ENCODE results near the gene ARHGAP26.

ARHGAP26 gene

DNA sequence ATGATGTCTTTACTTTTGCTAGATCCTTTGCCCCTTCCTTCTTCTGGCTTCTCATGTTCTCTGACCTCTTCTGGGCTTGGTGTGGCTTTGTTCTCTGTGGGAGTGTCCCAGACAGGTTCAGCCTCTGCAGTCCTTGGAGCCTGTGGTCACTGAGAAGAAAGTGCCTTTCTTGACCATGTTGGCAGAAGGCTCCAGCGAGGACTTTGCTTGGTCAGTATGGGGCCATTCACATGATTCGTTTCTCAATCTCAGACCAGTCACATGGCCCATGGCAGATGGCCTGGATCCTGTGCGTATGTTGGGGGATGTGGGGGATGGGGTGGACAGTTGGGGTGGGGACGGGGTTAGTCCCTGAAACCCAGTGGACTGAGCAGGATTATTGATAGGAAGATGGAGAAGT is 274.1 kb downstream of the ARHGAP26 start:
- H3K4me3 ChIP-seq (ENCODE audit: low read depth, low read length): no peak overlapping the region
- TF ChIP-seq, protein P1, sequence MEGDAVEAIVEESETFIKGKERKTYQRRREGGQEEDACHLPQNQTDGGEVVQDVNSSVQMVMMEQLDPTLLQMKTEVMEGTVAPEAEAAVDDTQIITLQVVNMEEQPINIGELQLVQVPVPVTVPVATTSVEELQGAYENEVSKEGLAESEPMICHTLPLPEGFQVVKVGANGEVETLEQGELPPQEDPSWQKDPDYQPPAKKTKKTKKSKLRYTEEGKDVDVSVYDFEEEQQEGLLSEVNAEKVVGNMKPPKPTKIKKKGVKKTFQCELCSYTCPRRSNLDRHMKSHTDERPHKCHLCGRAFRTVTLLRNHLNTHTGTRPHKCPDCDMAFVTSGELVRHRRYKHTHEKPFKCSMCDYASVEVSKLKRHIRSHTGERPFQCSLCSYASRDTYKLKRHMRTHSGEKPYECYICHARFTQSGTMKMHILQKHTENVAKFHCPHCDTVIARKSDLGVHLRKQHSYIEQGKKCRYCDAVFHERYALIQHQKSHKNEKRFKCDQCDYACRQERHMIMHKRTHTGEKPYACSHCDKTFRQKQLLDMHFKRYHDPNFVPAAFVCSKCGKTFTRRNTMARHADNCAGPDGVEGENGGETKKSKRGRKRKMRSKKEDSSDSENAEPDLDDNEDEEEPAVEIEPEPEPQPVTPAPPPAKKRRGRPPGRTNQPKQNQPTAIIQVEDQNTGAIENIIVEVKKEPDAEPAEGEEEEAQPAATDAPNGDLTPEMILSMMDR (IDR thresholded peaks at IDR 0.05; ENCODE audit: insufficient read depth, low read depth, low read length, missing control alignments): no peak
- DNase-seq (ENCODE audit: low read depth): no peak

DNA sequence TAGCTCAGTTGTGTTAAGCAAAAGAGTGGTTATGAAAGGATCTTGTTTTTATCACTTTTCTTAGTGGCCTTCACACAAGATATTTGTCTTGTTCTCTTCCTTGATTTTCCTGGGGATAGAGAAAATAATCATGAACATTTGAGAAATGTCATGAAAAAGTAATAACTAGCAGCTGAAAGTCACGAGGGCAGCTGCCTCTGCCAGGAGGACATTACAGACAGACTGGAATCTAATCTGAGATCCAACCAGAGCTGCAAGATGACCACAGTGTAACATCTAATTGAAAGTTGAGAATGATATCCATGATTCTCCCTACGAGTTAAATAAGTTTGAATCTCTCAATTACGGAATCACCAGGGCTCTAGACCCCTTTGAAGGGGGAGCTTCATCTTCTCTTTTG is 274.9 kb downstream of the ARHGAP26 start:
- TF ChIP-seq, protein P1 (IDR thresholded peaks at IDR 0.05; ENCODE audit: insufficient read depth, low read depth, low read length, missing control alignments): no peak
- H3K4me3 ChIP-seq (ENCODE audit: low read depth, low read length): no peak overlapping the region
- DNase-seq (ENCODE audit: low read depth): no peak

DNA sequence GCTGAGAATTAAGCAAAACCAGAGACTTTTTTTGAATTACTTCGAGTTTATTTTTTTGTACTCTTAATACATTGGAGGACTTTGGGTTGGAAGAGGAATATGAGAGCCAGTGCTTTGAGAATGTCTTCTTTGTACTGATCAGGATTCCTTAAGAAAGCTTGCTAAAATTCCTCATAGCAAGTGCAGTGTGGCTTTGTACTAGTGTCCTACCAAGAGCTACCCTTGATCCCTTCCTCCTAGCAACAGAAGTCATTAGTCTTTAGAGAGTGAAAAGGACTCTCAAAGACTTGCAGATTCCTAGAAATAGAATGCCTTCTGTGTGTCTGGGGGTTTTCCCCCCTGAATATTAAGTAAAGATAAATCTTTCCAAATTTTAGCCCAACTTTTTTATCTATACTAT is 276.1 kb downstream of the ARHGAP26 start:
- TF ChIP-seq, protein P1 (IDR thresholded peaks at IDR 0.05; ENCODE audit: insufficient read depth, low read depth, low read length, missing control alignments): no peak
- H3K4me3 ChIP-seq (ENCODE audit: low read depth, low read length): no peak overlapping the region
- DNase-seq (ENCODE audit: low read depth): no peak

DNA sequence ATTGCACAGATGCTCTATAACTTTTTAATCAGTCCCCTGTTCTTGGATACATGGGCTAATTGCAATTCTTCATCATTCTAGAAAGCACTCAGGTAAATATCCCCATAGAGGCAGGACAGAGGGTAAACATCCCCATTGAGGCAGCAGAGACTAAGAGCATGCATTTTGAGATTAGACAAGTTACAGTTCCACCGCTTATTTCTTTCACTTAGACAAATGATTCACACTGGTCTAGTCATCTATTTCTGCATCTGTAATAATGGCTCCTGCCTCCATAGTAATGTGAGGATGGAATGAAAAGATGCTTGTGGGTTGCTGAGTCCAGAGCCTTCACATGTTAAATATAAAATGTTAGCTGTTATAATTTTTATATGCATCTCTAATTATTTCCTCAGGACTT is 276.9 kb downstream of the ARHGAP26 start:
- no peak overlapping the region for H3K4me3 ChIP-seq (ENCODE audit: low read depth, low read length)
- TF ChIP-seq, protein P1 (IDR thresholded peaks at IDR 0.05; ENCODE audit: insufficient read depth, low read depth, low read length, missing control alignments): no peak
- DNase-seq (ENCODE audit: low read depth): no peak

DNA sequence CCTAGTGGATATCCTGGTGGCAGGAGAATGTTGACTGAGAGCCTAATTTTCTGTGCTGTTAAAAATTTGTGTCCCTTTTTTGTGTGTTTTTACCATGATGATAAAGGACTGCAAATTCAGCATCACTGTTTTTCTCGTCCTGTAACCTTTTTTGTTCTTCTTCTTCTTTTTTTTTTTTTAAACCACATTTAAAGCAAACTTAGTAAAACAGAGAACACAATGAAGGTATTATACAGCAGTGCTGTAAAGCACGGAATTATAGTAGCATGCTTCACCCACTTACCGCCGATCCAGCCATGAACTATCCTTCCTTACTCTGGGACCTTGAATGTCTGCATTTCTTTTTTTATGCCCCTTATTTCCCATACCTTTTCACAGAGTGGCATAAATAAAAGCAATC is 280.0 kb downstream of the ARHGAP26 start:
- no peak overlapping the region for H3K4me3 ChIP-seq (ENCODE audit: low read depth, low read length)
- TF ChIP-seq, protein P1 (IDR thresholded peaks at IDR 0.05; ENCODE audit: insufficient read depth, low read depth, low read length, missing control alignments): no peak
- no peak for DNase-seq (ENCODE audit: low read depth)

DNA sequence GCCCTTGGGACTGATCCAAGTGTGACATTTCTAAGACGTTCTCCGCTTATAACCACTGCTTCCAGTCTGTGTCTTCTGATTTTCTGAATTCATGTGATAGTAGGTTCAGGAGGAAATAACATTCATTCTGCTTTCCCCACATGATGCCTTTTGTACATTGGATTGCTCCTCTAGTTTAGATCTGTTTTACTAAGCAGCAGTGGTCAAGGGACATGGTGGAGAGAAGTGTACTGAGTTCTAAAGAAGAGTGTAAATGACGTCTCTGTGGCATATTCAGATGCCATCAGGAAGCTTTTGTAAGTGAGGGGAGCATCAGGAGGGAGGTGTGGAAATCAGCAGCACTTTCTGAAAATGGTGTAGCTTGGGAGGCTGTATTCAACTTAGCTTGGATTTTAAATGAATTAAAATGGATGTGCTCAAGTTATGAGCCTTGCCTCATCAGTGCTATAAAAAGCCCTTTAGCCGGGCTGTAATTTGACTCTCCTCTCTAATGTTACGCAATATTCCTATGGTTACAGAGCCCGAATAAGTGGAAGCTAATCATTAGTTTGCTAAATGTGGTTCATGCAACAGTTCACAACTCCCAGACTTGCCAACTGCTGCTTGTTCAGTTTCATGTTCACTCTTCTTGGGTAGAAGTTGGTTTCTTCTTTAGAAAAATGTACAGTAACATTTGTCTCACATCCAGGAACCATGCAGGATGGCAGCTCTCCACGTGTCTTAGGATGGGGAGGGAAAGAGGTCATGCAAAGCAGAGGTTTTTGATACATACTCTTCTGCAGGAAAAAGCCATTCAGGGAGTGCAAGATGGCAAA is 281.3 kb downstream of the ARHGAP26 start:
- peak; percentile 62 for DNase-seq (ENCODE audit: low read depth)
- no peak overlapping the region for H3K4me3 ChIP-seq (ENCODE audit: low read depth, low read length)
- TF ChIP-seq, protein P1 (IDR thresholded peaks at IDR 0.05; ENCODE audit: insufficient read depth, low read depth, low read length, missing control alignments): no peak
